HepG2 (cell line): ENCODE results near the gene DOCK3. TPM values are rescaled to one million over a fixed set of nuclear protein-coding genes. Genes with fewer than 3 reads are reported as not detected.

Experiments used
- ATAC-seq: fragments of 200-7000 bp; cut with Tn5 transposase; 3 replicates; pipeline ENCODE4 v1.9.1; 2020; ENCODE audit warnings: mild to moderate bottlenecking, moderate library complexity
- BruUV-seq: library from RNA; stranded (reverse); fragments of 400-500 nt; replicated peaks from 2 replicates; lab custom pipeline; 2021; lab: Mats Ljungman, UMichigan
- CTCF ChIA-PET: fragments of 300-600 bp; formaldehyde crosslinking; extraction: SDS; loops from one replicate; lab custom pipeline; 2021; ENCODE audit warnings: low total read pairs, inconsistent platforms, low intra/inter-chr PET ratio; lab: Yijun Ruan, JAX
- POLR2A ChIA-PET: fragments of 350-600 bp; sonication (Branson Sonifier 250); formaldehyde crosslinking; loops from one replicate; lab custom pipeline; 2020; ENCODE audit warnings: antibody characterized with exemption, inconsistent platforms; lab: Yijun Ruan, JAX
- DNase-seq: peaks from one replicate; pipeline ENCODE4 v3.0.0-alpha.2; 2015; ENCODE audit warnings: low spot score
- FAIRE-seq: peaks from 3 replicates; lab custom pipeline; 2011; peaks lifted over from hg19 to GRCh38; lab: Jason Lieb, UNC
- H2AFZ ChIP-seq: one replicate; pipeline ENCODE4 v1.6.1; 2011; ENCODE audit warnings: low read length, inconsistent platforms
- H3K27ac ChIP-seq: fragments of 300-600 bp; 3 replicates; pipeline ENCODE4 v1.8.0; 2011; ENCODE audit warnings: mixed run types, mild to moderate bottlenecking, mixed read lengths, low read length, inconsistent platforms; ENCODE audit not compliant: insufficient read depth; ENCODE audit errors: extremely low read length
- H3K27me3 ChIP-seq, 2 experiments: fragments of 200-600 bp in 1 of 2; 2 replicates in 1 of 2; 3 replicates in 1 of 2; pipeline versions ENCODE4 v1.6.0 to v1.8.0; 2011; ENCODE audit warnings: low read length in 2 of 2, mild to moderate bottlenecking in 2 of 2, moderate library complexity in 2 of 2, inconsistent platforms in 1 of 2; ENCODE audit not compliant: insufficient read depth in 2 of 2, control insufficient read depth in 1 of 2
- H3K36me3 ChIP-seq, 2 experiments: fragments of 200-600 bp in 1 of 2; replicated peaks in 1 of 2; 2 replicates in 1 of 2; 3 replicates in 1 of 2; pipeline versions ENCODE4 v1.5.1 to v1.8.0; 2011; ENCODE audit warnings: low read length in 2 of 2, inconsistent platforms in 1 of 2; ENCODE audit not compliant: insufficient read depth in 2 of 2, control insufficient read depth in 1 of 2
- H3K4me1 ChIP-seq: 2 replicates; pipeline ENCODE4 v1.5.1; 2012; ENCODE audit warnings: low read length, inconsistent platforms; ENCODE audit not compliant: insufficient read depth
- H3K4me2 ChIP-seq: 2 replicates; pipeline ENCODE4 v1.6.0; 2011; ENCODE audit warnings: low read depth, low read length, inconsistent platforms
- H3K4me3 ChIP-seq, 3 experiments: fragments of 200-600 bp in 1 of 3; sonication (generic), shearing (Covaris generic) in 1 of 3; replicated peaks in 1 of 3; 2 replicates each; pipeline ENCODE4 v1.5.1; 2011 to 2016; ENCODE audit warnings: low read length in 3 of 3, inconsistent platforms in 2 of 3, low read depth in 2 of 3, mild to moderate bottlenecking in 2 of 3, control low read depth in 1 of 3, mixed read lengths in 1 of 3; ENCODE audit not compliant: insufficient read depth in 1 of 3
- H3K79me2 ChIP-seq: one replicate; pipeline ENCODE4 v1.6.1; 2011; ENCODE audit warnings: low read length, inconsistent platforms; ENCODE audit not compliant: insufficient read depth
- H3K9ac ChIP-seq: 2 replicates; pipeline ENCODE4 v1.6.0; 2011; ENCODE audit warnings: mild to moderate bottlenecking, low read depth, low read length, inconsistent platforms; ENCODE audit not compliant: insufficient read depth
- H3K9me3 ChIP-seq: 2 replicates; pipeline ENCODE4 v1.5.1; 2012; ENCODE audit warnings: mild to moderate bottlenecking, low read length
- H4K20me1 ChIP-seq: 2 replicates; pipeline ENCODE4 v1.6.0; 2011; ENCODE audit warnings: inconsistent platforms, mild to moderate bottlenecking, low read length, moderate library complexity; ENCODE audit not compliant: insufficient read depth
- ARID4A ChIP-seq: sonication (generic); formaldehyde crosslinking; IDR thresholded peaks from 2 replicates; pipeline ENCODE4 v1.5.0; 2020; ENCODE audit warnings: mild to moderate bottlenecking, missing genetic modification reagents, borderline replicate concordance
- RNF2 ChIP-seq: fragments of 450-650 bp; conservative IDR thresholded peaks from 2 replicates; pipeline ENCODE4 v1.6.1; 2016; ENCODE audit warnings: low read depth
- YEATS4 ChIP-seq: sonication (generic); formaldehyde crosslinking; IDR thresholded peaks from 2 replicates; pipeline ENCODE4 v1.4.0; 2020; ENCODE audit warnings: missing genetic modification reagents, borderline replicate concordance
- ZBTB2 ChIP-seq: sonication (generic); formaldehyde crosslinking; IDR thresholded peaks from 2 replicates; pipeline ENCODE4 v1.8.0; 2022; ENCODE audit warnings: low read depth, missing genetic modification reagents
- ZBTB20 ChIP-seq: sonication (generic); formaldehyde crosslinking; IDR thresholded peaks from 2 replicates; pipeline ENCODE4 v1.8.1; 2023; ENCODE audit warnings: missing genetic modification reagents, low read depth, mild to moderate bottlenecking, borderline replicate concordance
- ZNF225 ChIP-seq: sonication (generic); formaldehyde crosslinking; IDR thresholded peaks from 2 replicates; pipeline ENCODE4 v1.4.0; 2020; ENCODE audit warnings: mild to moderate bottlenecking, missing genetic modification reagents
- ZNF383 ChIP-seq: sonication (generic); formaldehyde crosslinking; IDR thresholded peaks from 2 replicates; pipeline ENCODE4 v1.4.0; 2020; ENCODE audit warnings: missing genetic modification reagents, mild to moderate bottlenecking, borderline replicate concordance
- WGBS: methylation state at CpG from one replicate; pipeline ENCODE4 v1.1.6; 2017; ENCODE audit warnings: low lambda C conversion rate; 5-methylcytosine and 5-hydroxymethylcytosine counted together
- in situ Hi-C: cut with HindIII; loops from 2 replicates; pipeline ENCODE4 v1.10.0; 2017; ENCODE audit warnings: low pct_unique_long_range_greater_than_20kb; ENCODE audit not compliant: extremely low pct_ligation_motif_present
- intact Hi-C: fragments of 100-400 bp; cut with micrococcal nuclease; formaldehyde crosslinking; loops from one replicate; pipeline ENCODE4 v1.10.0; 2022; ENCODE audit not compliant: unreplicated experiment
- polyA plus RNA-seq, 8 experiments: library from polyadenylated mRNA; depleted of rRNA in 3 of 8; stranded (reverse) in 7 of 8; unstranded in 1 of 8; fragments of >200 nt; fragmentation: Illumina TruSeq in 4 of 8; extraction: Trizol in 4 of 8; gene quantifications; 2 replicates each; pipeline versions ENCODE4 v1.2.1 to v1.2.3, GENCODE V29; 2011 to 2016; ENCODE audit warnings: low read depth in 4 of 8, missing spikeins in 1 of 8, mixed read lengths in 1 of 8; ENCODE audit not compliant: insufficient read depth in 1 of 8
- total RNA-seq, 5 experiments: library from RNA; depleted of rRNA; stranded (reverse); fragments of >200 nt; fragmentation: Illumina TruSeq; extraction: Trizol; gene quantifications; 2 replicates each; pipeline ENCODE4 v1.2.3, GENCODE V29; 2016; ENCODE audit warnings: low read depth in 1 of 5

Gene DOCK3
- total and polyA plus RNA-seq, 2 of the 13 experiments (the other 11 are each of a cell fraction or from before 2014, with no cell fraction given): not detected

GRCh38 chr3:50666837-50667236, 7.9 kb upstream of the DOCK3 start:
- H3K4me2 ChIP-seq: no peak overlapping the region
- no peaks in the 10 kb centered on the region for H3K9me3 ChIP-seq
- H3K27me3 ChIP-seq: peaks cover 4 to 46% of the 10 kb centered on the region in 2 experiments; a peak in 3 of 5 replicates
- CTCF ChIA-PET: no interaction called here
- DNase-seq: no peak
- no peaks in the 10 kb centered on the region for H4K20me1 ChIP-seq
- H3K27ac ChIP-seq: no peak overlapping the region
- no peak for TF ChIP-seq ZBTB20 (CRISPR knock-in tag)
- TF ChIP-seq YEATS4 (CRISPR knock-in tag): no peak
- TF ChIP-seq RNF2: no peak
- no peak for TF ChIP-seq ZNF225 (CRISPR knock-in tag)
- no peak for TF ChIP-seq ZBTB2 (CRISPR knock-in tag)
- TF ChIP-seq ZNF383: no peak
- no peak for TF ChIP-seq ARID4A (CRISPR knock-in tag)
- TF ChIP-seq, all 625 proteins: peak for 0
- WGBS: 0% methylated on average over 1 of the region's 1 CpG
- H3K36me3 ChIP-seq: no peaks in the 10 kb centered on the region
- no peaks in the 10 kb centered on the region for H3K79me2 ChIP-seq
- H3K9ac ChIP-seq: no peak overlapping the region
- ATAC-seq (no peak), FAIRE-seq (no peak)
- H2AFZ ChIP-seq: no peak overlapping the region
- POLR2A ChIA-PET: no interaction called here
- no TSS peak for BruUV-seq
- peaks cover 8% of the 10 kb centered on the region; the same call in 1 of the 2 replicates for H3K4me1 ChIP-seq
- no peak overlapping the region for H3K4me3 ChIP-seq
- in situ Hi-C loops: no loop called here
- intact Hi-C loops: no loop called here
